ENCODE measurements around the gene NAT8.

NAT8 gene

GRCh38 chr2:73601780-73602179 is 40.4 kb downstream of the NAT8 start:
- Histone ChIP-seq H3K79me2 (ENCODE audit: insufficient read depth, low read length) (no peaks in the 10 kb centered on the region), H3K4me3 (ENCODE audit: low read length, poor library complexity, severe bottlenecking) (no peak overlapping the region), H3K27me3 (ENCODE audit: insufficient read depth, low read length, poor library complexity, severe bottlenecking) (no peaks in the 10 kb centered on the region), H3K36me3 (ENCODE audit: insufficient read depth, low read length) (peaks cover 23% of the 10 kb centered on the region; the same call in 1 of the 2 replicates), H3K4me2 (ENCODE audit: low read depth, low read length, poor library complexity, severe bottlenecking) (no peak overlapping the region), H3F3A (ENCODE audit: low read depth) (no peaks in the 10 kb centered on the region), H2AFZ (ENCODE audit: low read length) (no peak overlapping the region), H3K4me1 (ENCODE audit: insufficient read depth, low read length, poor library complexity, severe bottlenecking) (no peaks in the 10 kb centered on the region), H3K9me3 (ENCODE audit: insufficient read depth, low read depth, low read length) (no peaks in the 10 kb centered on the region), H3K9ac (ENCODE audit: low read depth, low read length, poor library complexity, severe bottlenecking) (no peak overlapping the region), H3K9me2 (replicated peaks; ENCODE audit: low read depth, low read length) (no peaks in the 10 kb centered on the region), H4K20me1 (ENCODE audit: insufficient read depth, low read length, poor library complexity, severe bottlenecking) (no peaks in the 10 kb centered on the region)
- TF ChIP-seq EZH2phosphoT487 (IDR thresholded peaks at IDR 0.05; ENCODE audit: borderline replicate concordance): no peak
- TF ChIP-seq CTCF (conservative IDR thresholded peaks at IDR 0.05; ENCODE audit: low read length): no peak

- Histone ChIP-seq H3K9me2 (replicated peaks; ENCODE audit: low read depth, low read length) (no peaks in the 10 kb centered on the region), H3K4me3 (ENCODE audit: low read length, poor library complexity, severe bottlenecking) (no peak overlapping the region), H3K4me2 (ENCODE audit: low read depth, low read length, poor library complexity, severe bottlenecking) (no peak overlapping the region), H3F3A (ENCODE audit: low read depth) (no peaks in the 10 kb centered on the region), H3K9me3 (ENCODE audit: insufficient read depth, low read depth, low read length) (0 out of 2 replicates have a peak, but pooled peaks cover 3% of the 10 kb centered on the region), H3K4me1 (ENCODE audit: insufficient read depth, low read length, poor library complexity, severe bottlenecking) (no peaks in the 10 kb centered on the region), H2AFZ (ENCODE audit: low read length) (no peak overlapping the region), H3K36me3 (ENCODE audit: insufficient read depth, low read length) (no peaks in the 10 kb centered on the region; the same call in 1 of the 2 replicates), H3K9ac (ENCODE audit: low read depth, low read length, poor library complexity, severe bottlenecking) (no peak overlapping the region), H4K20me1 (ENCODE audit: insufficient read depth, low read length, poor library complexity, severe bottlenecking) (no peaks in the 10 kb centered on the region), H3K79me2 (ENCODE audit: insufficient read depth, low read length) (no peaks in the 10 kb centered on the region), H3K27me3 (ENCODE audit: insufficient read depth, low read length, poor library complexity, severe bottlenecking) (no peaks in the 10 kb centered on the region)
- TF ChIP-seq CTCF (conservative IDR thresholded peaks at IDR 0.05; ENCODE audit: low read length): no peak
- no peak for TF ChIP-seq EZH2phosphoT487 (IDR thresholded peaks at IDR 0.05; ENCODE audit: borderline replicate concordance)
These were observed 48.0 kb downstream of the NAT8 start for GRCh38 chr2:73594251-73594650.

- Histone ChIP-seq H3K79me2 (ENCODE audit: insufficient read depth, low read length) (no peaks in the 10 kb centered on the region), H3K27me3 (ENCODE audit: insufficient read depth, low read length, poor library complexity, severe bottlenecking) (no peaks in the 10 kb centered on the region), H3K4me1 (ENCODE audit: insufficient read depth, low read length, poor library complexity, severe bottlenecking) (no peaks in the 10 kb centered on the region), H3K9me2 (replicated peaks; ENCODE audit: low read depth, low read length) (no peaks in the 10 kb centered on the region), H3K9ac (ENCODE audit: low read depth, low read length, poor library complexity, severe bottlenecking) (no peak overlapping the region), H3K4me3 (ENCODE audit: low read length, poor library complexity, severe bottlenecking) (no peak overlapping the region), H3K36me3 (ENCODE audit: insufficient read depth, low read length) (no peaks in the 10 kb centered on the region; the same call in 1 of the 2 replicates), H2AFZ (ENCODE audit: low read length) (no peak overlapping the region), H4K20me1 (ENCODE audit: insufficient read depth, low read length, poor library complexity, severe bottlenecking) (no peaks in the 10 kb centered on the region), H3F3A (ENCODE audit: low read depth) (no peaks in the 10 kb centered on the region), H3K9me3 (ENCODE audit: insufficient read depth, low read depth, low read length) (0 out of 2 replicates have a peak, but pooled peaks cover 3% of the 10 kb centered on the region), H3K4me2 (ENCODE audit: low read depth, low read length, poor library complexity, severe bottlenecking) (no peak overlapping the region)
- TF ChIP-seq CTCF (conservative IDR thresholded peaks at IDR 0.05; ENCODE audit: low read length) (no peak), EZH2phosphoT487 (IDR thresholded peaks at IDR 0.05; ENCODE audit: borderline replicate concordance) (no peak)
These were observed 48.5 kb downstream of the NAT8 start for GRCh38 chr2:73593680-73594079.
